Middle frontal gyrus (tissue), 1 donor: ENCODE results near the gene BORCS8.

Experiments used
- DNase-seq: peaks from one replicate; pipeline ENCODE4 v3.0.0-alpha.2; 2015; ENCODE audit warnings: low spot score; ENCODE audit errors: extremely low spot score

Gene BORCS8

GRCh38 chr19:19214159-19214490, 22.2 kb upstream of the BORCS8 start:
- no peak for DNase-seq

- DNase-seq, result no peak
These were observed 21.6 kb upstream of the BORCS8 start for GRCh38 chr19:19213426-19214158.

GRCh38 chr19:19212916-19213315, 21.0 kb upstream of the BORCS8 start:
- no peak for DNase-seq

GRCh38 chr19:19211499-19212420, 19.8 kb upstream of the BORCS8 start, which contains the start of gene NCAN:
TSS of gene NCAN (plus strand) at chr19:19211958. CDS start at chr19:19216954, 4,996 bp downstream.
- no peak for DNase-seq

- DNase-seq, result no peak
These were observed 17.4 kb upstream of the BORCS8 start for GRCh38 chr19:19209372-19209771.

- DNase-seq, result no peak
These were observed 16.0 kb upstream of the BORCS8 start for GRCh38 chr19:19207637-19208572.

GRCh38 chr19:19206938-19207337, 15.0 kb upstream of the BORCS8 start:
- no peak for DNase-seq

GRCh38 chr19:19205416-19206410, 13.8 kb upstream of the BORCS8 start:
- DNase-seq, result no peak

GRCh38 chr19:19204181-19204580, 12.2 kb upstream of the BORCS8 start:
- no peak for DNase-seq

- DNase-seq, result peak; percentile 83
These were observed 11.3 kb upstream of the BORCS8 start, which contains the start of gene NR2C2AP for GRCh38 chr19:19203012-19203856. TSS of gene NR2C2AP (minus strand) at chr19:19203414. CDS start at chr19:19203060, 354 bp downstream.

- no peak for DNase-seq
These were observed 10.7 kb upstream of the BORCS8 start for GRCh38 chr19:19202707-19203011.

- no peak for DNase-seq
These were observed 10.0 kb upstream of the BORCS8 start for GRCh38 chr19:19201697-19202630.

- DNase-seq, result no peak
These were observed 2.0 kb upstream of the BORCS8 start for GRCh38 chr19:19193926-19194325.

- no peak for DNase-seq
These were observed 1.0 kb upstream of the BORCS8 start for GRCh38 chr19:19192910-19193423.

GRCh38 chr19:19191768-19192077, 229 bp downstream of the BORCS8 start:
- no peak for DNase-seq

- no peak for DNase-seq
These were observed 5.2 kb downstream of the BORCS8 start for GRCh38 chr19:19186742-19187141.

- DNase-seq, result no peak
These were observed 5.9 kb downstream of the BORCS8 start for GRCh38 chr19:19185853-19186740.
